Glomerular visceral epithelial cell (primary cell): ENCODE data around the gene PLEKHA8.

Experiments used
- DNase-seq: peaks from one replicate; pipeline ENCODE4 v3.0.0-alpha.2; 2016; ENCODE audit errors: extremely low spot score

The PLEKHA8 gene

DNA sequence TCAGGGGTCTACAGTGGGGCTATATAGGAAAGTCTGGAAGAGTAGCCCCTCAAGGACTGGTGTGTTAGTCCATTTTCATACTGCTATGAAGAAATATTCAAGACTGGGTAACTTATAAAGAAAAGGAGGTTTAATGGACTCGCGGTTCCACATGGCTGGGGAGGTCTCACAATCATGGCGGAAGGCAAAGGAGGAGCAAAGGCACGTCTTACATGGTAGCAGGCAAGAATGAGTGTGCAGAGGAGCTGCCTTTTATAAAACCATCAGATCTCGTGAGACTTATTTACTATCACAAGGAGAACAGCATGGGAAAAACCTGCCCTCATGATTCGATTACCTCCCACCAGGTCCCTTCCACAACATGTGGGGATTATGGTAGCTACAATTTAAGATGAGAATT is 4.7 kb upstream of the PLEKHA8 start:
- no peak for DNase-seq

DNA sequence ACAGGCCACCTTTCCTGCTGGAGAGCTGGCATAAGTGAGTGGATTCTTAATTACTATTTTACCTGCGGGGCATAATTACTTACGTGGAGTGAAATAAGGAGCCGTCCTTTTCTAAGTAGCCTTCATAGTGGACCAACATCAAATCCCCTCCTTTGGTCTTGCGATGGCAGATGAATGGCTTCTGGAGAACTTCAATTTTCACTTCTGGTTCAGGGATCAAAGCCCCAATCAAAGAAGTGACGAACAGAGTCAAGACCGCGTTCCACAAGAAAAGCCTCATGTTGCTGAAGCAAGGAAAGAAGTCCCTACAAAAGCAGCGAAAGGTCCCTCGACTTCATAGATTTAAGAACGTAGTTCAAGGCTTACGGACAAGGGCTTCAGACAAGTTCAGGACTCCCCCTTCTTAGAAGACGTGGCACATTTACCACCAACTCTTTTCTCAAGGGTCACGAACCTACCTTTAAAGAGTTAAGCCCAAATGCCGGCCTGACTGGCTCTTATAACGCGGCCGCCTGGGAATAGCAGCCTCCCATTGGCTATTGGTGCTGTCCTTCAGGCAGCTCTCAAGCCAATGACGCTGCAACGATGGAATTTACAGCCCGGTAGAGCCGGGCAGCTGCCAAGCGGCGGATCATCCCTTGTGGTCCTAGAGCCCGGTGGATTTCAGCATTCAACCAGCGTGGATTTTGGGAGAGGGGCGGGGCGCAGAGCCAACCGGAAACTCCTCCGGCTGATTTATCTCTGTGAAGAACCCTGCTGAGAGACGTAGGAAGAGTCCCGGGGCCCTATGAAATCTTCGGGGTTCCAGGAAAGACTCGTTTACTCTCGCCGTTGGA is 1.8 kb upstream of the PLEKHA8 start, which contains the start of gene FKBP14:
Gene FKBP14 (minus strand): TSS at position 474 of the 836 bp plus-strand sequence. CDS start 194 bp downstream, at position 280.
- DNase-seq, result peak; percentile 98

DNA sequence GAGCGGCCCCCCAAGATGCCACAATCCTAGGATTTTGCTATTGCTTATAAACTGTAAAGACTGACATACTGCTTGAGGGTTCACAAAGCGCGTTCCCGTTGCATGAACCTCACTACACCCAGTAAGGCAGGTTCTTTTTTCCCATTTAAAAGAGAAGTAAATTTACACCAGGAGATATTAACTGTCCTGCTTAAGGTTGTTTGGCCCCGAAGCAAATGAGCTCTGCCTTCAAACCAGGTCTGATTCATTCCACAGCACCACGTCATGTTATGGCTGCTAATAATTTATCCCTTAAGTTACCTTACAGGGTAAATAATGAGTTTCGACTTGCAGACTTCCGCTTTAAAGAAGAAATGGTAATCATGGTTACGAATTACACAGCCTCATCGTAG is 1.2 kb upstream of the PLEKHA8 start:
- DNase-seq, result peak; percentile 54

DNA sequence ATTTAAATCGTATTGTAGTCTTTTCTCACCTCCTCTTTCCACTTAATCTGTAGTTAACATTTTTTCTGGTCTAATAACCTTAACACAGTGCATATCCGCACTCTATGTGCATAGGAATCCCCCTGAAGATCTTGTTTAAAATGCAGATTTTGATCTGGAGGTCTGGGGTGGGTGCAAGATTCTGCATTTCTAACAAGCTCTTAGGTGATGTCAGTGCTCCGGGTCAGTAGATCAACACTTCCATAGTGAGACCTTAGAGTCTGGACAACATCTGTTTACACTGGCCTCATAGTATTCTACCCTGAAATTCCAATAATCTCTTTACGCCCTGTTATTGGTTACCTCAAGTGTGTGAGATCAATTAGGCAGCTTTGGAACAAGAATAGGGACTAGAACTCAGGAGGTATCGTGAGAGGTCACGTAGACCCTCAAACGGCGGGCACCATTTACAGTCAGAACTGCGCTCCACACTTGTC is 434 bp upstream of the PLEKHA8 start:
- DNase-seq, result no peak

DNA sequence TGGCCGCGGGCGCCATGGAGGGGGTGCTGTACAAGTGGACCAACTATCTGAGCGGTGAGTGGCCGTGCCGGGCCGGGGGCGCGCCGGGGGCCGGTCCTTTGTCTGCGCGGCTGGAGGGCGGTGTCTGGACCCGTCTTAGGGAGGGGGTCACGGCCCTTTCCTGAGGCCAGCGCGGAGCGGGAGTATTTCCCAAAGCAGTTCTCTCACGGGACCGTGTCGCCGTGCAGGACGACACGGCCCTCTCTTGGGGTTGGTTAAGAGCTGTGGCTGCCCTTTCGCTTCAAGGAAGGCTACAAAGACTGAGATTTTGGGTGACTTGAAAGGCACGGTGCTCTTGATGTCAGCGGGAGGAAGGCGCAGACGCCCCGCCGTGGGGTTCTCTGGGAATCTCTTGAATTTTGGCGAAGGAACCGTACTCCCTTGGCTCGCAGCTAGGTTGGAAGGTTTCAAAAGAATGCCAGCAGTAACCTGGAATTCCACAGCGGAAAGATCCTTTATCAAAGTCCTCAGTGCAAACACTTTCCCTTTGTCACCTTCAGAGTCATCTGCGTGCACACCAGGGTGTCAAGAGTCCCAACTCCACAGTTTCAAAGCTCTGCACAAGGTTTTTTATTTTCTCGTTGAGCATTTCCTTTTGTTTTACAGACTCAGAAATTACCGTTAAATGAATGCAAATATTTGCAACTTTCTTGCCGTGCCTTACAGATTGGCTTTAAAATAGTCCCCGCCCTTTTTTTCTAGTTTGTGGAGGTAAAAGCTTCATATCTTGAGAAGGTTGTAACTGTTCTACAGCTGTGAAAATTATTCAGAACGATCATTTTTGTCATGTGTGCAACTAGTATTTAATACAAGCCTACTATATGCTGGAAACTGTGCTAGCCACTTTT is 780 bp downstream of the PLEKHA8 start:
- DNase-seq, result peak; percentile 36

- no peak for DNase-seq
These were observed 1.5 kb downstream of the PLEKHA8 start for GRCh38 chr7:30029696-30030095.

GRCh38 chr7:30032310-30033125 is 4.3 kb downstream of the PLEKHA8 start:
- DNase-seq, result no peak

GRCh38 chr7:30034501-30034900 is 6.3 kb downstream of the PLEKHA8 start:
- no peak for DNase-seq

- no peak for DNase-seq
These were observed 8.0 kb downstream of the PLEKHA8 start for GRCh38 chr7:30036220-30036619.

DNA sequence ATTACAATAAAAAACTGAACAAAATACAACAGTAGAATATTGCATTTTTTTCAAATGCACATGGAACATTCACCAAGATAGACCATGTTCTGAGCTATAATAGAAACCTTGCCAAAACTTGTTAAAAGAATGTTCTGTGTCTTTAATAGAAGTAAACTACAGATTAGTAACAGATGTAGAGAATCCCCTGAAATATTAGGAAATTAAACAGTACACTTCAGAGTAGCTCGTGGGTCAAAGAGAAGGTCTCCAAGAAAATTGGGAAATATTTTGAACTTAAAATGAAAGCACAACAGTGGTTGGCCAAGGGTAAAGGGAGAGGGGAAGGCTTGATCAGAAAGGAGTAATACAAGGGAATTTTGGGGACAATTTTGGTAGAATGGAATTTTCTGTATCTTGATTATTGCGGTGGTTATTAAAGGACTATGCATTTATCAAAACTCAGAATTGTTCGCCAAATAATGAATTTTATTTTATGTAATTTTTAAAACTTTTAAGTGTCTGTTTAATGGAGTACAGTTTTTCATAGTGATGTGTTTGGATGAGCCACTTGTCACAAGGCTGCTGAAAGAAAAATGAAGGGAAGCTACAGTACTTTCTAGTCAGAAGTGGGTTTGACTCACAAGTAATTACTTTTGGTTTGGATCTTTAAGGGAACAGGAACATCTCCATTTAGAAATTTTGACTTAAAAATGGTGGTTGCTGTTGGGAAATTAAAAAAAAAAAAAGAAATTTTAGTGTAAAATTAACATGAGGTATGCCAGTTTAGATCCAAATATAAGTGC is 10.2 kb downstream of the PLEKHA8 start:
- DNase-seq, result no peak

- no peak for DNase-seq
These were observed 12.7 kb downstream of the PLEKHA8 start for GRCh38 chr7:30040938-30041337.

- DNase-seq, result no peak
These were observed 13.5 kb downstream of the PLEKHA8 start for GRCh38 chr7:30041526-30042269.

DNA sequence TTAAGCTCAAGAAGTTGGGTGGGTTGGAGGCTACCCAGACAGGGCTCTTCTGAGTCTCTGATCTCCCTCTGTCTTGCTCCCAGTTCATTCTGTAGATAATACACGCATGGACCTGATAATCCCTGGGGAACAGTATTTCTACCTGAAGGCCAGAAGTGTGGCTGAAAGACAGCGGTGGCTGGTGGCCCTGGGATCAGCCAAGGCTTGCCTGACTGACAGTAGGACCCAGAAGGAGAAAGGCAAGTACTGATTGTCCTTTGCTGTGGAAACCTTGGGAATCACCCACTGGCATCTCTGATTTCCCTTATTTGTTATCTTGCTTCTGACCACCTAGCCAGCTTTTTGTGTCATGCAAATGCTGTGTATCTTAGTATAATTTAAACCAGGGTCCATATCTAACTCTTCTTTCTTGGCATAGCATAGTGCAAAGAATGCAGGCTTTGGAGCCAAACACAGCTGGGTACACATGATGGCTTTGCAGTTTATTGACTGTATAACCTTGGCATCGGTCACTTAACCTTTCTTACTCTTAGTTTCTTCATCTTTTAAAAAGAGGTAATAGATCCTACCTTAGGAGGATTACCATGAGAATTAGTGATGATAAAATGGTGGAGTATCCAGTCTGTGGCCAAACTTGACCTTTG is 18.0 kb downstream of the PLEKHA8 start:
- DNase-seq, result no peak

DNA sequence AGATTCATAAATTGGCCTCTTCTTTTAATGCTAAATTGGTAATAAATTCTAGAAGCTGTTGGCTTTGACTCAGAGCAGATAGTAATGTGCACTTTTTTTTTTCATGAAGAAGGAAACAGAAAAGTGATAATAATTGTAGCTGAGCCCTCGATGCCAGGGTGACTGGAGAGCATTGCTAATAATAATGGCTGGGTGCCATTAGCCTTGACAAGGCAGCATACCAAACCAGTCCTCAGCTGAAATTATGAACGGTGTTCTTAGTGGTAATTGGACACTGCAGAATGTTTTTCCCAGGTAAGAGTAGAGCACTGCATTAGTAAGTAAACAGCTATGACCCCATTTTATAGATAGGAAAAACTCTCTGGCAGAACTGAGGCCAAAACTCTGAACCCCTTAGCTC is 18.9 kb downstream of the PLEKHA8 start:
- DNase-seq, result no peak

DNA sequence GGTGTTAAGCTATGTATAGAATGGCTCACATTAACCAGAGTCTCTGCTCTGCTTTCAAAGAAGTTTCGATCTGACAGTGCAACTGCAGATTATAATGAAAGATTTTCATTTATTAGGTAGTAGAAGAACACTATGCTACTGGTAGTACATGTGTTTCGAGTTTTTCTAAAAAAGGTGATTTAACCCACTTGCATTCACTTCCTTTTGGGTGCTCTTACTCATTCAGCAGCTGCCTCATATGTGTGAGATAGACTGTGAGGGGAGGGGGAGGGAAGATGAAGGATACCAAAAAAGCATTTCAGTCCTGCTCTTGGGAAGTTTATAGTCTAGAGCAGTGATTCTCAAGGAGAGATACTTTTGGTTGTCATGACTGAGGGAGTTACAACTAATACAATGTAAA is 20.4 kb downstream of the PLEKHA8 start:
- no peak for DNase-seq

- DNase-seq, result no peak
These were observed 21.0 kb downstream of the PLEKHA8 start for GRCh38 chr7:30049173-30049572.

DNA sequence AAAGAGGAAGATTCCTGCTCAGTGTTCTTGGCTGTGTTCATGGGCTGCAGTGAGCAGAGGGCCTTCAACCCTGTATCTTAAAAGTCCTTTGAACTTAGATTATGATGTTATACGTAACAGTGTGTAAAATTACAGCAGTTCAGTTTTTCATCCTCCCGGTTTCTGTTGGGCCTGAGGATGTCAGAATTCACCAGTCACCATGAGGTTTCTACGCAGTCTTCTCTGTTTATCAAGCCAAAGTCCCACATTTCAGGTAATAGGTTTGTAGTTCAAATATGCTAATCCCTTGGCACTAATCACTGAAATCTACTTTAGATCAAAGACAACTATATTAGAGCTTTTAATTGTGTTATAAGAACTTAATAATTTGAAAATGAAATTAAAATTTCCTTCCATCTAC is 24.9 kb downstream of the PLEKHA8 start:
- no peak for DNase-seq

- no peak for DNase-seq
These were observed 29.5 kb downstream of the PLEKHA8 start for GRCh38 chr7:30057741-30058140.

DNA sequence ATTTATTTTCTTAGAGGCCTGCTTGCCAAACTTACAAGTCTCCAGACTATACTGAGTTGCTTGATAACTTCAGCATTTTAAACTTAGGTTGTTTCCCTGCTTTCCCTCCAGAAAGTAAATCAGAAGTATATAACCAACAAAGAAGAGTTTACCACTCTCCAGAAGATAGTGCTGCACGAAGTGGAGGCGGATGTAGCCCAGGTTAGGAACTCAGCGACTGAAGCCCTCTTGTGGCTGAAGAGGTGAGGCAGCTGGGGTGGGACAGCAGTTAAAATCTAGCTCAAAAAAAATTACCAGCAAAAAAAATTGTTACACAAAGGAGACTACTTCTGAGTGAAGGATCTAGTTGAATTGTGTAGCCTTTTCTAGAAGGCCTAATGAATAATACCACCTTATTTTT is 33.6 kb downstream of the PLEKHA8 start:
- DNase-seq, result peak; percentile 3

DNA sequence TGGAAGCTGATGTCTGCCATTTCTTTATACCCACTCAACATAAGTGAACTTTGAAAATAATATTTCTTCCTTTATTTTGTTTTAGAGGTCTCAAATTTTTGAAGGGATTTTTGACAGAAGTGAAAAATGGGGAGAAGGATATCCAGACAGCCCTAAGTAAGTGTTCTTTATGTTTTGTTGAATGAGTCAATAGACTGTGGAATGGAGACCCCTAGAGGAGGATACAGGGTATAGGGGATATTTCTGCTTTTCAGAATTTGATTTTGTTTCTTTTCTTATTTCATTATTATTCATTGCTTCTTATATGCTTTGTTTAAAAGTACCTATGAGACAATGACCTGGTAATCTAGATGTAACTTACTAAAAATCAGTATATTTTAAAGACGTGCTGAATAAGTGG is 34.4 kb downstream of the PLEKHA8 start:
- DNase-seq, result peak; percentile 27
